Activated CD4-positive, CD25-positive, alpha-beta regulatory T cell treated with anti-CD3 and anti-CD28 coated beads, Interleukin-2, amount 50 U/mL, for 72 hours (primary cell): Measurements from ENCODE around the gene ZNRF1.
"Not testable (repeated sequence)": the region's sequence is repeated elsewhere in the genome, so short reads cannot be mapped to it uniquely, and the experiment has no call there.

Experiments used
- DNase-seq: peaks from one replicate; pipeline ENCODE4 v3.0.0; 2021

Gene ZNRF1

DNA sequence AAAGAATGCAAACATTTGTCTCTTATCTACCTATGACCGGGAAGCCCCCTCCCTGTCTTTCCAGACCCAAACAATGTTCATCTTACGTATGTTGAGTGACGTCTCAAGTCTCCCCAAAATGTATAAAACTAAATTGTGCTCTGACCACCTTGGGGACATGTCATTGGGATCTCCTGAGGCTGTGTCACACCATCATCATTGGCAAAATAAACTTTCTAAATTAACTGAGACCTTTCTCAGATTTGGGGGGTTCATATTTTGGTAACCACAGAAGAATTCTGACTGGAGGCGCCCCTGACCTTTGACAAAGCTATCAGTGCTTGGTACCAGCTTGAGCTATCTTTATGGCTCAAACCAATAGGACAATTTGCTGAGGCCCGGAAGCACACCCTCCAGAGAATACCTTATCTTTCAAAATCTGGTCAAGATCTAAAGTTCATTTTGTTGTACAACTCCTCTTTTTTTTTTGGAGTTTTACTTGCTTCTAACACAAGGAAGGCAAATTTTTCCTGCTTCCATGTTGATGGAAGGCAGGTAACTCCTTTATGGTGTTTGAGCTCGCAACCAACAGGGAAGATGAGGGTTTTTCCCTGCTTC is 120.2 kb downstream of the ZNRF1 start:
- DNase-seq = no peak

GRCh38 chr16:75120253-75120652 is 121.4 kb downstream of the ZNRF1 start:
- no peak for DNase-seq

- DNase-seq = no peak
Measured at GRCh38 chr16:75121949-75122568, 123.2 kb downstream of the ZNRF1 start.

GRCh38 chr16:75122609-75123008 is 123.8 kb downstream of the ZNRF1 start:
- DNase-seq = no peak

- DNase-seq = no peak
Measured at GRCh38 chr16:75127713-75128415, 129.0 kb downstream of the ZNRF1 start.

- DNase-seq = not testable (repeated sequence)
Measured at GRCh38 chr16:75129421-75130149, 130.8 kb downstream of the ZNRF1 start.

- DNase-seq = no peak
Measured at GRCh38 chr16:75130150-75130771, 131.4 kb downstream of the ZNRF1 start.

GRCh38 chr16:75131081-75131480 is 132.3 kb downstream of the ZNRF1 start:
- no peak for DNase-seq

- DNase-seq = no peak
Measured at GRCh38 chr16:75138233-75138632, 139.4 kb downstream of the ZNRF1 start.

DNA sequence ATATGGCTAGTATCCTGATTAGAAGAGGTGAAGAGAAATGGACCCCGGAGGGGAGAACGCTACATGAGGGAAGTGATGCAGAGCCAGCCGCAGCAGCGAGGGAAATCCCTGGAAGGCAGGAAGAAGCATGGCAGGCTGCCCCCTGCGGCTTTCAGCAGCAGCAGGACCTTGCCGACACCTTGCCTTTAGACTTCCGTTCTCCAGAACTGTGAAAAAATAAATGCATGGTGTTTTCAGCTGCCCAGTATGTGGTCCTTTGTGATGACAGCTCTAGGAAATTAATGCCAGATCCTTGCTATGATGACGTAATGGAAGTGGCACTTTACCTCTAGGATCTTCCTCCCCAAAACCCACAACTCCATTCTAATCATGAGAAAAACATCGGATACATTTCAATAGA is 139.8 kb downstream of the ZNRF1 start:
- DNase-seq = no peak

GRCh38 chr16:75139498-75139897 is 140.7 kb downstream of the ZNRF1 start:
- DNase-seq = no peak

- no peak for DNase-seq
Measured at GRCh38 chr16:75143941-75144340, 145.1 kb downstream of the ZNRF1 start.

GRCh38 chr16:75147968-75148310 is 149.1 kb downstream of the ZNRF1 start:
- no peak for DNase-seq

GRCh38 chr16:75148311-75149195 is 149.7 kb downstream of the ZNRF1 start, which contains the start of gene ZFP1:
ZFP1 (plus strand) TSS chr16:75148524; CDS start chr16:75152952, 4,428 bp downstream.
- peak; percentile 92 for DNase-seq

DNA sequence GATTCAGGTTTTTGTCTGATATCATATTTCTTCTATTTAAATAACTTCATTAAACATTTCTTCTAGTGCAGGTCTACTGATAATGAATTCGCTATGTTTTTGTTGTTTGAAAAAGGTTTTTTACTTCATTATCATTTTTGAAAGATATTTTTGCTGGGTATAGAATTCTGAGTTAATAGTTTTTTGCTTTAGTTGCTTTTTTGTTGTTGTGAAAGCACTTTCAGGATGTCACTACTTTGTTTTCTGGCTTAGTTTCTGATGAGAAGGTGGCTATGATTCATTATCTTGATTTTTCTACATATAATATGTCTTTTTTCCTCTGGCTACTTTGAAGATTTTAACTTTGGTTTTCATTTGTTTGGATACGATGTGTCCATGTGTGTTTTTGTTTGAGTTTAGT is 153.0 kb downstream of the ZNRF1 start:
- no peak for DNase-seq

GRCh38 chr16:75152635-75153034 is 153.8 kb downstream of the ZNRF1 start:
- no peak for DNase-seq

DNA sequence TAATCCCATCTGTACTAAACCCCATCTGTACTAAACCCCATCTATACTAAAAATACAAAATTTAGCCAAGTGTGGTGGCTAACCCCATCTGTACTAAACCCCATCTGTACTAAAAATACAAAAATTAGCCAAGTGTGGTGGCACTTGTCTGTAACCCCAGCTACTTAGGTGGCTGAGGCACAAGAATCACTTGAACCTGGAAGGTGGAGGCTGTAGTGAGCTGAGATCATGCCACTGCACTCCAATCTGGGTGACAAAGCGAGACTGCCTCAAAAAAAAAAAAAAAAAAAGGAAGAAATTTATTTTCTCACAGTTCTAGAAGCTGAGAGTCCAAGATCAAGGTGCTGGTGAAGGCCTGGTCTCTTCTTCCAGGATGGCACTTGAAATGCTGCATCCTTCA is 161.6 kb downstream of the ZNRF1 start:
- no peak for DNase-seq
